NCI-H1930 (cell line): ENCODE data around the gene C1orf87.

Experiments used
- DNase-seq, 2 experiments: peaks; one replicate each; lab custom pipeline; 2025; lab: John Stamatoyannopoulos, UW

The C1orf87 gene

DNA sequence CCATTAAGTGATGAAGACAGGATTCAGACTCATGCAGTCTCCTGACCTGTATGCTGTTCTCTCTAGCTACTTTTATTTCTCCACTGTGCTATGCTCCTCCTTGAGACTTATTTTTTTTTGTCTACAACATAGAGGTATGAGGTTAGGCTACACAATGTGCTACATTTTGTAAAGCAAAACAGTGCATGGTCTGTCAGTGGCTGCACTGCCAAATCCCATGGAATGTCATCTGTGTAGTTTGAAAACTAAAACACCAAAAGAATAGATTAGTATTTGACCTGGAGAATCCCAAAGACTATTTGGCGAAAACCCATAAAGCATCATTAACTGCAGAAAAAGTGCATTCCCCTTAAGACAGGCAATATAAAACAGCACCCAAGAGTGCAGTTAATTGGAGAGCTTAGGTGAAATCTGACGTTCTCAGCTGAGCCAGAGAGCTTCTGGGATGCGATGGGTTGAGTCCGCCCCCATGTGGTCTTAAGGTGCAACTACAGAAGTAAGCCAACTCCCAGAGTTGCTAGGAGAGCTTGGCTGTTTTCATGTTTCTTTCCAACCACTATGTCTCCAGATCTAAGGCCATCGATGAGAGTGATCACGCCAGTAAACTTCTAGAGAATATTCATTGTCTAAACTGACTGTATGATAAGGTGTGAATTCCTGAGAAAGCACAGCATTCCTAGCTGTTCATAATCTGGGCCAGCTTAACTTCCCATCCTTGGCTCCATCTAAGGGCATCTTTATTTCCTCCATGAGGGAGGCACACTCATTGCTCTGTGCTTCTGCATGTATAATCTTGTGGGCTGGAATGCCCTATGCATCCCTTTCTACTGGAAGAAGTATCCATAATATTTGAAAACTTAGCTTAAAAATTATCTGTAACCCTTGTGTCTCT, 126.3 kb downstream of the C1orf87 start:
- DNase-seq = peak in 1 of 2 experiments; percentile 44

GRCh38 chr1:59945790-59946189, 127.8 kb downstream of the C1orf87 start:
- DNase-seq = no peak
